Astrocyte (in vitro differentiated cells and primary cell): Measurements from ENCODE around the gene KHNYN.

ENCODE experiments used
- CTCF ChIP-seq: IDR thresholded peaks from 2 replicates; pipeline ENCODE4 v1.5.1; 2011; ENCODE audit warnings: low read depth, mild to moderate bottlenecking, inconsistent platforms, low read length, moderate library complexity; ENCODE audit not compliant: insufficient read depth
- EZH2 ChIP-seq: IDR thresholded peaks from 2 replicates; pipeline ENCODE4 v1.6.1; 2012; ENCODE audit warnings: mild to moderate bottlenecking, low read length, inconsistent platforms; ENCODE audit not compliant: insufficient read depth

GRCh38 chr14:24381363-24382063 lies 48.2 kb upstream of the KHNYN start:
- TF ChIP-seq CTCF = no peak
- TF ChIP-seq EZH2 = no peak
